ENCODE measurements around the gene RSPH1. TPM values are rescaled to one million over a fixed set of nuclear protein-coding genes. Genes with fewer than 3 reads are reported as not detected.

The RSPH1 gene
- total RNA-seq, 1 donor from 2014 or later, result 0.42 TPM

GRCh38 chr21:42532466-42533181 is 36.6 kb upstream of the RSPH1 start:
- no peaks in the 10 kb centered on the region for H3K36me3 Mint-ChIP-seq (ENCODE audit: unreplicated experiment)
- no peak for TF ChIP-seq CTCF (IDR thresholded peaks at IDR 0.05; ENCODE audit: partially characterized antibody, unreplicated experiment)
- H3K27me3 Mint-ChIP-seq (ENCODE audit: unreplicated experiment), result no peaks in the 10 kb centered on the region
- H3K4me1 Mint-ChIP-seq (ENCODE audit: low read depth, unreplicated experiment), result peaks cover 22% of the 10 kb centered on the region
- no peak overlapping the region for H3K4me3 Mint-ChIP-seq (ENCODE audit: unreplicated experiment)
- no peak for DNase-seq
- peaks cover 3% of the 10 kb centered on the region for H3K9me3 Mint-ChIP-seq (ENCODE audit: unreplicated experiment)
- no peak overlapping the region for H3K27ac Mint-ChIP-seq (ENCODE audit: unreplicated experiment)

GRCh38 chr21:42531771-42532170 is 35.7 kb upstream of the RSPH1 start:
- DNase-seq, result no peak
- Mint-ChIP-seq H3K36me3 (ENCODE audit: unreplicated experiment) (peaks cover 3% of the 10 kb centered on the region), H3K4me3 (ENCODE audit: unreplicated experiment) (no peak overlapping the region), H3K9me3 (ENCODE audit: unreplicated experiment) (peaks cover 3% of the 10 kb centered on the region), H3K27me3 (ENCODE audit: unreplicated experiment) (no peaks in the 10 kb centered on the region), H3K27ac (ENCODE audit: unreplicated experiment) (no peak overlapping the region), H3K4me1 (ENCODE audit: low read depth, unreplicated experiment) (peaks cover 24% of the 10 kb centered on the region)
- no peak for TF ChIP-seq CTCF (IDR thresholded peaks at IDR 0.05; ENCODE audit: partially characterized antibody, unreplicated experiment)

DNA sequence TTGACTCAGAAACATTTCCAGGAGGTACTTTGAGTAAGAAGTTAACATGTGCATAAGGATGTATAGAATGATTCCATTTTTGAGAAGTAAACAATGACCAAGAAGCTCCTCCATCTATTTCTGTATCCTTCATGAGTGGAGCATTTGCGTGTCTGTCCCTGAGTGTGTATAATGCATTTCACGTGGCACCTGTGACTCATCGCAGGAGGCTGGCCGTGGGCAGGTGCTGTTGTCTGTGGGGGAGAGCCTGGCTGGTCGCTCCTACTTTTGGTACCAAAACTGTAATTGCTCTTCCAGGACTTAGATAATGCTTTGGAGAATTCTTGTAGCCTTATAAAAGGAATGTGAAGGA is 34.1 kb upstream of the RSPH1 start:
- Mint-ChIP-seq H3K27me3 (ENCODE audit: unreplicated experiment) (no peaks in the 10 kb centered on the region), H3K36me3 (ENCODE audit: unreplicated experiment) (peaks cover 5% of the 10 kb centered on the region), H3K4me1 (ENCODE audit: low read depth, unreplicated experiment) (peaks cover 37% of the 10 kb centered on the region), H3K4me3 (ENCODE audit: unreplicated experiment) (no peak overlapping the region), H3K27ac (ENCODE audit: unreplicated experiment) (no peak overlapping the region), H3K9me3 (ENCODE audit: unreplicated experiment) (peaks cover 1% of the 10 kb centered on the region)
- no peak for DNase-seq
- no peak for TF ChIP-seq CTCF (IDR thresholded peaks at IDR 0.05; ENCODE audit: partially characterized antibody, unreplicated experiment)

DNA sequence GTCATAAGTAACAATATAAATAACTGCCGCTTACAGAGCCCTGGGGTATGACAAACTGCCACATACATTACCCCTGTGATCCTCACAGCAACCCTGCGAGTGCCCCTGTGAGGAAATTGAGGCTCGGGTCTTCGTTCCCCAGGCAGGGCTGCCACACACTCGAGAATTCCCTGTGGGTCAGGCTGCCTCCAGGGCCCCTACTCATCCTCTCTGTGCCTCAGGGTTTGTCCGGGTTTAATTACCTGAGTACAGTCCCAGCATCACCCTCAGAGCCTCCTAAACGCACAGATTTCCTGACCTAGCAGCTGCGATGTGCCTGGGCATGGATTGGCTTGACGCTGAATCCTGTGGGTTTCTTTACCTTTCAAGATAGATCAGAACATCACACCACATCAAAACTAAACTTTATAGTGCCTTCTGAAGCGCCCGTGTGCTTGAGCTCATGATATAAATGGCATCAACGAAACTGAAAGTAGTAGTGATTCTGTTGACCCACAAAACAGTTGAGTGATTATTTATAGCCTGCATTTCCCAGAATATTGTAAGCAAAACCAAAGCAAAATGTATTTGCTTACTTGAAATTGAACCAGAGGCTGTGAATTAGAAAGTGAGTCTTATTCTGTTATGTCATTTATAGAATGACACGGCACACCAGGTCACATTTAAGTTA is 31.6 kb upstream of the RSPH1 start:
- H3K4me1 Mint-ChIP-seq (ENCODE audit: low read depth, unreplicated experiment), result peaks cover 54% of the 10 kb centered on the region
- no peak overlapping the region for H3K27ac Mint-ChIP-seq (ENCODE audit: unreplicated experiment)

More for the DNA sequence above, 31.6 kb upstream of the RSPH1 start:
- Mint-ChIP-seq H3K4me3 (ENCODE audit: unreplicated experiment) (no peak overlapping the region), H3K27me3 (ENCODE audit: unreplicated experiment) (no peaks in the 10 kb centered on the region), H3K36me3 (ENCODE audit: unreplicated experiment) (peaks cover 5% of the 10 kb centered on the region), H3K9me3 (ENCODE audit: unreplicated experiment) (peaks cover 1% of the 10 kb centered on the region)
- no peak for TF ChIP-seq CTCF (IDR thresholded peaks at IDR 0.05; ENCODE audit: partially characterized antibody, unreplicated experiment)
- DNase-seq, result no peak
